Neural progenitor cell (in vitro differentiated cells): Measurements from ENCODE around the gene RPS6KA2. TPM values are rescaled to one million over a fixed set of nuclear protein-coding genes. Genes with fewer than 3 reads are reported as not detected.
A peak's percentile ranks its signal among the peaks of the same experiment; 100 is the strongest.

ENCODE experiments used
- DNase-seq: peaks from one replicate; pipeline ENCODE4 v3.0.0-alpha.2; 2016; ENCODE audit warnings: low spot score
- H2AFZ ChIP-seq: fragments of 200-600 bp; sonication (generic); replicated peaks from 2 replicates; pipeline ENCODE4 v1.6.1; 2016; ENCODE audit warnings: antibody characterized with exemption
- H3F3A ChIP-seq: fragments of 200-600 bp; sonication (generic); 2 replicates; pipeline ENCODE4 v1.6.1; 2016; ENCODE audit warnings: antibody characterized with exemption, low read depth
- H3K27ac ChIP-seq: fragments of 200-600 bp; sonication (generic); 2 replicates; pipeline ENCODE4 v1.5.1; 2016; ENCODE audit warnings: mild to moderate bottlenecking
- H3K27me3 ChIP-seq: fragments of 200-600 bp; sonication (generic); 2 replicates; pipeline ENCODE4 v1.6.1; 2016; ENCODE audit warnings: mild to moderate bottlenecking, moderate library complexity
- H3K36me3 ChIP-seq: fragments of 200-600 bp; sonication (generic); 2 replicates; pipeline ENCODE4 v1.5.1; 2016
- H3K4me1 ChIP-seq: fragments of 200-600 bp; sonication (generic); 2 replicates; pipeline ENCODE4 v1.6.1; 2016; ENCODE audit warnings: mixed run types
- H3K4me2 ChIP-seq: fragments of 200-600 bp; sonication (generic); 2 replicates; pipeline ENCODE4 v1.6.1; 2016
- H3K4me3 ChIP-seq: fragments of 200-600 bp; sonication (generic); 2 replicates; pipeline ENCODE4 v1.5.1; 2016
- H3K79me2 ChIP-seq: fragments of 200-600 bp; sonication (generic); 2 replicates; pipeline ENCODE4 v1.6.1; 2016; ENCODE audit warnings: low read depth
- H3K9ac ChIP-seq: fragments of 200-600 bp; sonication (generic); 2 replicates; pipeline ENCODE4 v1.6.1; 2016
- H3K9me3 ChIP-seq: fragments of 200-600 bp; sonication (generic); 2 replicates; pipeline ENCODE4 v1.5.1; 2016; ENCODE audit warnings: low read depth
- H4K20me1 ChIP-seq: fragments of 200-600 bp; sonication (generic); 2 replicates; pipeline ENCODE4 v1.6.1; 2016; ENCODE audit warnings: low read depth
- H3K27ac Mint-ChIP-seq: 3 replicates; pipeline ENCODE4 v1.8.0; 2021; ENCODE audit warnings: mixed read lengths
- H3K27me3 Mint-ChIP-seq: 2 replicates; pipeline ENCODE4 v1.8.0; 2022; ENCODE audit warnings: low read depth, mild to moderate bottlenecking, inconsistent platforms, moderate library complexity, mixed read lengths; ENCODE audit not compliant: insufficient read depth
- H3K36me3 Mint-ChIP-seq: 3 replicates; pipeline ENCODE4 v1.8.0; 2021; ENCODE audit warnings: mixed read lengths
- H3K4me1 Mint-ChIP-seq: 3 replicates; pipeline ENCODE4 v1.8.0; 2021; ENCODE audit warnings: mixed read lengths
- H3K4me3 Mint-ChIP-seq: 3 replicates; pipeline ENCODE4 v1.8.0; 2021; ENCODE audit warnings: mild to moderate bottlenecking, moderate library complexity, mixed read lengths
- H3K9me3 Mint-ChIP-seq: 3 replicates; pipeline ENCODE4 v1.8.0; 2020; ENCODE audit warnings: mixed read lengths
- CTCF ChIP-seq: fragments of 200-600 bp; sonication (generic); IDR thresholded peaks from 2 replicates; pipeline ENCODE4 v1.5.1; 2017; ENCODE audit warnings: antibody characterized with exemption, mild to moderate bottlenecking
- EZH2 ChIP-seq: fragments of 200-600 bp; sonication (generic); IDR thresholded peaks from 2 replicates; pipeline ENCODE4 v1.6.1; 2017; ENCODE audit warnings: antibody characterized with exemption, mild to moderate bottlenecking, moderate library complexity
- EZH2phosphoT487 ChIP-seq: fragments of 200-600 bp; sonication (generic); IDR thresholded peaks from 2 replicates; pipeline ENCODE4 v1.6.1; 2017; ENCODE audit warnings: antibody characterized with exemption
- total RNA-seq: library from RNA; depleted of rRNA; stranded (reverse); fragments of >200 nt; gene quantifications from 2 replicates; pipeline ENCODE4 v1.2.3, GENCODE V29; 2015; ENCODE audit warnings: low replicate concordance

RPS6KA2 gene
- total RNA-seq, 1 donor from 2014 or later = 8.2 TPM

GRCh38 chr6:166469426-166469961 is 157.6 kb downstream of the RPS6KA2 start:
- H3K9me3 Mint-ChIP-seq = no peaks in the 10 kb centered on the region
- no peak overlapping the region for H3K4me3 ChIP-seq
- no peak overlapping the region for H3K27ac Mint-ChIP-seq
- H3K36me3 ChIP-seq = no peaks in the 10 kb centered on the region
- H3K4me1 Mint-ChIP-seq = no peaks in the 10 kb centered on the region
- no peaks in the 10 kb centered on the region for H3K9me3 ChIP-seq
- H3K4me3 Mint-ChIP-seq = no peak overlapping the region
- no peak overlapping the region for H3K27ac ChIP-seq
- peaks cover 3% of the 10 kb centered on the region for H3K27me3 Mint-ChIP-seq
- no peaks in the 10 kb centered on the region for H4K20me1 ChIP-seq
- no peaks in the 10 kb centered on the region for H3K4me1 ChIP-seq
- DNase-seq = no peak
- H3K36me3 Mint-ChIP-seq = peaks cover 5% of the 10 kb centered on the region
- H3K79me2 ChIP-seq = no peaks in the 10 kb centered on the region
- no peak overlapping the region for H3K4me2 ChIP-seq
- no peaks in the 10 kb centered on the region for H3K27me3 ChIP-seq
- H3K9ac ChIP-seq = no peak overlapping the region
- H3F3A ChIP-seq = no peaks in the 10 kb centered on the region
- no peak overlapping the region for H2AFZ ChIP-seq
- no peak for TF ChIP-seq CTCF
- no peak for TF ChIP-seq EZH2
- TF ChIP-seq EZH2phosphoT487 = no peak

GRCh38 chr6:166467436-166468000 is 159.5 kb downstream of the RPS6KA2 start:
- Histone ChIP-seq H3K4me3 (no peak overlapping the region), H3K36me3 (no peaks in the 10 kb centered on the region), H3F3A (no peaks in the 10 kb centered on the region), H3K79me2 (no peaks in the 10 kb centered on the region), H3K9ac (no peak overlapping the region), H3K4me2 (no peak overlapping the region), H3K4me1 (no peaks in the 10 kb centered on the region), H3K27ac (no peak overlapping the region), H3K27me3 (no peaks in the 10 kb centered on the region), H4K20me1 (no peaks in the 10 kb centered on the region), H2AFZ (no peak overlapping the region), H3K9me3 (no peaks in the 10 kb centered on the region)
- Mint-ChIP-seq H3K36me3 (peaks cover 5% of the 10 kb centered on the region), H3K4me3 (no peak overlapping the region), H3K4me1 (no peaks in the 10 kb centered on the region), H3K9me3 (no peaks in the 10 kb centered on the region), H3K27me3 (no peaks in the 10 kb centered on the region), H3K27ac (no peak overlapping the region)
- TF ChIP-seq CTCF (no peak), EZH2 (no peak), EZH2phosphoT487 (no peak)
- no peak for DNase-seq

- no peak overlapping the region for H3K4me2 ChIP-seq
- TF ChIP-seq CTCF (no peak), EZH2 (no peak), EZH2phosphoT487 (no peak)
- DNase-seq = no peak
Observed at GRCh38 chr6:166466178-166467122, 160.6 kb downstream of the RPS6KA2 start.

More at GRCh38 chr6:166466178-166467122, 160.6 kb downstream of the RPS6KA2 start:
- Histone ChIP-seq H3K9me3 (no peaks in the 10 kb centered on the region), H3K4me3 (no peak overlapping the region), H2AFZ (no peak overlapping the region), H4K20me1 (no peaks in the 10 kb centered on the region), H3K36me3 (no peaks in the 10 kb centered on the region), H3K9ac (no peak overlapping the region), H3K79me2 (no peaks in the 10 kb centered on the region), H3K27ac (no peak overlapping the region), H3F3A (no peaks in the 10 kb centered on the region), H3K4me1 (no peaks in the 10 kb centered on the region), H3K27me3 (no peaks in the 10 kb centered on the region)
- no peaks in the 10 kb centered on the region for H3K4me1 Mint-ChIP-seq
- H3K9me3 Mint-ChIP-seq = no peaks in the 10 kb centered on the region
- no peak overlapping the region for H3K4me3 Mint-ChIP-seq
- peak overlapping the region; percentile 57 for H3K27ac Mint-ChIP-seq
- peaks cover 5% of the 10 kb centered on the region for H3K36me3 Mint-ChIP-seq
- H3K27me3 Mint-ChIP-seq = peaks cover 2% of the 10 kb centered on the region
